Activated T-cell treated with anti-CD3 and anti-CD28 coated beads for 1 hour (primary cell): ENCODE data around the gene CDH4.

ENCODE experiments used
- DNase-seq: peaks from one replicate; pipeline ENCODE4 v3.0.0-alpha.2; 2020; ENCODE audit warnings: low read depth

Gene CDH4

DNA sequence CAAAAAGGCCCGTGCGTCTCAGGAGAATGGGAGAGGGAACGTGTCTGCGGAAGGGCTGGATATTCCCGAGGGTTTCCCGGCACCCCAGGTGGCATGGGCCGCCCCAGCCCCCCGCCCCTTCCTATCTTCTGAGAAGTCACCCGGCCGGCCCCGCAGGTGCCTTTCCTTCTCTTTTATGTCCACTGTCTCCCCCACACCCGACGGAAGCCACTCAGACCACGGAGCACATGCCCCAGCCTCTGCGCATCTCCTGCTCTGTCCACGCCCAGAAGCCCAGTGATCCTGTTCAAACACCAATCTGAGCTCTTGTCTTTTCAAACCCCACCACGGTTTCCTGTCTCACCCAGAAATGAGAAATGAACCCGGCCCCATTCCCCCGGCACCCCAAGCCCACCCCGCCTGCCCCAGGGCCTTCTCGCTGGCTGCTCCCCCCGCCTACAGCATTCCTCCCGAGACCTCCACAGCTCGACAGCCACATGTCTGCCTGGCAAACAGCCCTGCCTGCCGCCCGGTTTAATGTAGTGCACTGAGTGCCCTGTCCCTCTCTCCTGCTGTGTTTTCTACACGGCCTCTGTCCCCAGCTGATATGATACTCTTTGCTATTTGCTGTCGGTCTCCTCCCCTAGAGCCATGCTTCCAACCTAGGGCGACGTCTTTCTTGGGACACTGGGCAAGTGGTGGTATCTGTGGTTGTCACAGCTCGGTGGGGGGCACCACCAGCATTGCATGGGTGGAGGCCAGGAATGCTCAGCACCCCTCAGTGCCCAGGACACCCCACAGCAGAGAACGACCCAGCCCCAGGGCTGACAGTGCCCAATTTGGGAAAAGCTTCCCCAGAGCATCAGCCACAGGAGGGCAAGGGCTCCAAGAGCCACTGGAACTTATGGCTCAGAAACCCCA lies 630.9 kb downstream of the CDH4 start:
- DNase-seq: no peak

GRCh38 chr20:61883857-61884393 lies 631.9 kb downstream of the CDH4 start:
- DNase-seq: no peak

DNA sequence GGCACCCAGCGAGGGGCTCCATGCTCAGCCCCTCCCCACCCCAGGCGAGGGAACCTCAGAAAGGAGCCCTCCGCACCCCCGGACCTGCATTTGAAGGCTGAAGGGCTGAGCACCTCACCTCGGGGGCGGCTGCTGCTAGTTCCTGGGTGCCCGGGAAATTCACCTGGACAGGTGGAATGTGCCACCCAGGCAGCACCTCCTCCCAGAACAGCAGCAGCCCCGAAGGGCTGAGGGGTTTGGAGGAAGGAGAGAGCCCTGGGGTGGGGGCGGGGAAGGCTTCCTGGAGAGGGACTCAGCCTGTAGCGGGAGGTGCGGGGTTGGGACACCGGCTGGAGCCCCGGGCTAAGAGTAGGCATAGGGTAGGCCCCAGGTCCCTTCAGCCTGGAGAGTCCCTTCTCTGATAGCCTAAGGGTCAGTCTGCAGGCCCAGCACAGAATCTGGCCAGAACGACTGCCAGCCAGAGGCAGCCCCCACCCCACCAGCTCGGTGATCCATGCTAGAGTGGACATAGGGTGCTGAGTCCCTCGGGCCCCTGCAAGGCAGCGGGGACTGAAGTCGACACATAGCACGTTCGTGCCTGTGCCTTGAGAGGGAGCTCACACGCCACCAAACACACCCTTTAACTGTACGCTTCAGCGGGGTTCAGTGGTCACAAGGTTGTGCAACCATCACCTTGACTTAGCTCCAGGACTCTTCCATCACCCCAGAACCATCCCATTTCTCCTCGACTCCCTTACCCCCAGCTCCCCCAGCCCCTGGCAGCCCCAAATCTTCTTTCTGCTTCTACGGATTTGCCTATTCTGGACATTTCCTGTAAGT lies 632.7 kb downstream of the CDH4 start:
- DNase-seq: no peak

DNA sequence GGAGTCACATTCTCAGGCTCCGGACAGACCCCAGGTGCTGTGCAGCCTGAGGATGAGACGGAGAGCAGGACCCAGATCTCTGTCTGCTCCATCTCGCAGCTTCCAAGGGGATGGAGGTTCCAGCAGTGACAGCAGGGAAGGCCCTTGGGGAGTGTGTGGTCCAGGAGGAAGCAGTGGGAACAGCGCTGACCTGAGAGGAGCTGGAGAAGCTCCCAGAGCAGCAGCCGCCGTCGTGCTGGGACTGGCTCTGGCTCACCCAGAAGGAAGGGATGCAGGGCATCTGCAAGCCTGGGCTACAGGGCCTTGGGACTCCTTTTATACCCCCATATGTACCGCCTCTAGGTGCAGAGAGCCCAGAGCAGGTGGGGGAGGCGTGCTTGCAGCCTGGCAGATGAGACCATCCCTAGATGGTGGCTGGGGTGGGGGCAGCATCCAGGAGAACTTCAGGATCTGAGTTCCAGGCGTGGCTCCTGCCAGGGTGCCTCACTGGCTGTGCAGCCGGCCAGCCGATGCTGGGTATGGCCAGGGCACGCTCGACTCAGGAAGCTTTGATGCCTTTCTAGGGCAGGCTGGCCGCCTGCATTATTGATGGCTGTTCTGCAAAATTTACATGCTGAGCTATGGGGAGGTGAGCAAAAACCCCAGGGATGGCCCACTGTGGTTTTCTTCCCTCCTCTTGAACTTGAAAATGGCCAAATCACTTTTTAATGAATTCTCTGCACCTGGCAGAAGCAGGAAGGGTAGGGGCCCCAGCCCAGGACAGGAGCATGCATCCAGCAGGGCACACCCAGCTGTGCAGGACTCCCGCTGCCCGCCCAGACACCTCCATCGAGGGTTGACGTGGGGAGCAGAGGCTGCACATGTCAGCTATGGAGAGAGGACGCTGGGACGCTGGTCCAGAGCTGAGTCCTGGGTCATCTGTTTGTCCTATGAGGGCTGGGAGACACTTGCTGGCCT lies 634.0 kb downstream of the CDH4 start:
- DNase-seq: no peak

GRCh38 chr20:61886721-61887595 lies 634.9 kb downstream of the CDH4 start:
- peak; percentile 12 for DNase-seq

- DNase-seq: no peak
Measured at GRCh38 chr20:61887596-61888093, 635.6 kb downstream of the CDH4 start.

GRCh38 chr20:61888101-61888865 lies 636.2 kb downstream of the CDH4 start:
- DNase-seq: no peak

- DNase-seq: no peak
Measured at GRCh38 chr20:61889659-61890058, 637.6 kb downstream of the CDH4 start.

DNA sequence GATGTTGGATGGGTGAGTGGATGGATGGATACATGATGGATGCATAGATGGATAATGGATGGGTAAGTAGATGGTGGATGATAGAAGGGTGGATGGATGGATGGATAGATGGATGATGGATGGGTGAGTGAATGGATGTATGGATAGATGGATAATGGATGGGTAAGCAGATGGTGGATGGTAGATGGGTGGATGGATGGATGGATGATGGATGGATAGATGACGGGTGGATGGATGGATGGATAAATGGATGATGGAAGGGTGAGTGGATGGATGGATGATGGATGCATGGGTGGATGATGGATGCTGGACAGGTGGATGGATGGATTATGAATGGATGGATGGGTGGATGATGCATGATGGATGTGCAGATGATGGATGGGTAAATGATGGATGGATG lies 638.1 kb downstream of the CDH4 start:
- DNase-seq: no peak

- no peak for DNase-seq
Measured at GRCh38 chr20:61891476-61891875, 639.4 kb downstream of the CDH4 start.

DNA sequence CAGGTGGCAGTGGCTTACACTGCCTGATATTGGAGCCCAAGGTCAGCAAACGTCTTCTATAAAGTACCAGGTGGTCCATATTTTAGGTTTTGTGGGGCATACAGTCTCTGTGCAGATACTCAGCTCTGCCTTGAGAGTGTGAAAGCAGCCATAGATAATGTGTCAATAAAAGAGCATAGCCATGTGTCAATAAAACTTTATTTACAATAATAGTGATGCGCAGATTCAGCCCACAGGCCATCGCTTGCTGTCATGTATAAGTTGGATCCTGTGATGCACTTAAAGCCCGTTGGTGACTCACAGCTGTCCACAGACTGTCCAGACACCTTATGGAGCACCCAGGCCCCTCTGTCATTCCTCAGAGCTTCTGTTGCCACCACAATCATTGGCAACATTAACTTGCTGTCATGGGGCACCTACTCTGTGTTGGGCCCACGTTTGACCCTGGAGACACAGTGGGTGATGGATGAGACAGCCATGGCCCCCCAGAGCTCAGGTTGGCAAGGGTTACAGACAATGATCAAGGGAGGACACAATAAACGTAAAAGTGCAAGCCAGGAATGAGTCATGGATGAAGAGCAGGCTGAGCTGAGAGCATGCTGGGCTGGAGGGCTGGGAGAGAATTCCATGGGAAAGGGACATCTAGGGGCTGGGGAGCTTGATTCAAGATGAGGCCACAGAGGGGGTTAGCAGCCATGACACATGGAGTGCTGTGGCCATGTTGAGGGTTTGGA lies 640.0 kb downstream of the CDH4 start:
- no peak for DNase-seq

DNA sequence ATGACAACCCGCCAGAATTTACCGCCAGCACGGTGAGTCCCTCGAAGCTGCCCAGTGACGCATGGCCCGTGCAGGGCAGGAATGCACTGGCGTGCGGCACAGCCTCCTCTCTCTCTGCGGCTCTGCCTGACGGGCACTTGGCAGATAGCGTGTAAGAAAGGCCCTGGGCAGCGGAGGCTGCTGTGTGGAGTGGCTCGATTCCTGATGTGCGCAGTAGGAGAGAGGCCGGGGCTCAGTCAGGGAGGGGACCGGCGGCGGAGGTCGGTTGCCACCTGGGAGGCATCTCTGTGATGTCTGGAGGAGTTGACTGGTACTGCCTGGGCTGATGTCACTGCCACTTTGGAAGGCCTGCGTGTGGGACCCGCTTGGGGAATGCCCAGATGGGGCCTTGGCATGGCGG lies 643.0 kb downstream of the CDH4 start:
- DNase-seq: no peak

DNA sequence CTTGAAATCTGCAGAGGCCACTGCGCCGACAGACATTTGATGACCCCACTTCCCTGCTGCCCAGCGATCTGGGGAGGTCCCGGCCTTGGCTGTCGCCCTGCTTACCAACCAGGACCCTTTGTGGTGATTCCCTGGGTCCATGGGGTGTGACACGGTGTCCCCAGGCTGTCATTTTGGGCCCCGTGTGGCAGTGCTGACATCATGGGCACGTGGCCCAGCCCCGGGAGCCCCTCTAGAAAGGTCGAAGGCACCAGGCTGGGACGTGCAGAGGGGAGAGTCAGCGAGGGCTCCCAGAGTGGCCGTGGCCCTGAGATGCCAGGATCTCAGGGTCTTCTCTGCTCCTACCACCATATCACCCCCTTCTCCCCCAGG lies 643.6 kb downstream of the CDH4 start:
- DNase-seq: no peak

DNA sequence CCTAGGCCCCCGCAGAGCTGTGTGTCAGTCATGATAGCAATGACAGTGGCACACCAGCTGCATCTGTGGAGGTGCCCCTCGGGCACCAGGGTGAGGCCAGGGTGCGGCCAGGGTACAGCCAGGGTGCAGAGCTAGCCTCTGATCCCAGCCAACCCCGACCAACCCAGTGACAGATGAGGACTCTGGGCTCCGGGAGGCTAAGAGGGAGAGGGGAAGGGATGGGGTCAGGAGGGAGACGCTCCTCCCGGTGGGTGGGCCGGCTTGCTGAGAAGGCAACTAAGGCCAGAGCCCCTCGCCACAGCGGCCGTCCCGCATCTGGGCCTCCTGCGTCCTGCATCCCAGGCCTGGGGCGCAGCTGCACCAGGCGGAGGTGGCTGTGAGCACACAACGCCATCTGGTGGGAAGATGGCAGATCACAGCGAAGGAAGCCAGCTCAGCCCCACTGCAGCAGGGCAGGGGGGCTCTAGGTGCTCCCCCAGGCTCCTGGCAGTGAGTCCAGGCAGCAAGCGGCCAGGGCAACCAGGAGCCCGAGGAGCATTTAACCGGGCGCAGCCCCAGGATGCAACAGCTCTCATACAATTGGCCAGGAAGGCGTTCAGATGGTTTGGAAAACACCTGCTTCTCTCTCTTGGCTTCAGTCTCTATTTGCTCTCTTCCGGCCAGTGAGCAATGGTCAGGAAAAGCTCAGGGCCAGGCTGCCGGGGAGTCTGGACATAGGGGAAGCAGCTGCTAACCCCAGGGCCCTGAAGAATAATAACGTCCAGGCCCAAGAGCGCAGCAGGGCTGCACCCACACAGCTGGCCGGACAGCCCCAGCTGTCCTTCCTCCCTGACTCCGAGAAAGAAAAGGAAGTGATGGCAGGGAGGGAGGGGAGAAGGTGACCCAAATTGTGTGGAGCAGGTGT lies 644.2 kb downstream of the CDH4 start:
- no peak for DNase-seq

GRCh38 chr20:61897401-61898295 lies 645.6 kb downstream of the CDH4 start:
- DNase-seq: no peak

- DNase-seq: no peak
Measured at GRCh38 chr20:61898405-61898804, 646.3 kb downstream of the CDH4 start.
